H1 (cell line): Measurements from ENCODE around the gene TENT5A. TPM values are rescaled to one million over a fixed set of nuclear protein-coding genes. Genes with fewer than 3 reads are reported as not detected.

Experiments
- CTCF ChIA-PET: fragments of 300-600 bp; sonication (Branson Sonifier 250); formaldehyde crosslinking; loops from one replicate; lab custom pipeline; 2021; ENCODE audit not compliant: partially characterized antibody; lab: Charles Lee
- POLR2A ChIA-PET: fragments of 300-600 bp; sonication (Branson Sonifier 250); formaldehyde crosslinking; loops from one replicate; lab custom pipeline; 2021; ENCODE audit warnings: inconsistent platforms; ENCODE audit not compliant: partially characterized antibody; lab: Charles Lee
- DNase-seq, 2 experiments: peaks; one replicate each; pipeline versions ENCODE4 v3.0.0 to v3.0.0-alpha.2; 2010 to 2022; ENCODE audit warnings: low spot score in 2 of 2, low read depth in 1 of 2, mixed read lengths in 1 of 2
- FAIRE-seq: peaks from 2 replicates; lab custom pipeline; 2011; peaks lifted over from hg19 to GRCh38; lab: Jason Lieb, UNC
- H2AFZ ChIP-seq: 2 replicates; pipeline ENCODE4 v1.8.1; 2012; ENCODE audit warnings: low read length, inconsistent platforms
- H2AK5ac ChIP-seq: 2 replicates; pipeline ENCODE4 v1.6.1; 2013; ENCODE audit warnings: low read depth, low read length
- H2BK120ac ChIP-seq: replicated peaks from 2 replicates; pipeline ENCODE3; 2013; ENCODE audit warnings: low read depth, low read length, inconsistent platforms
- H2BK12ac ChIP-seq: 2 replicates; pipeline ENCODE4 v1.6.1; 2013; ENCODE audit warnings: low read depth, low read length
- H2BK15ac ChIP-seq: 2 replicates; pipeline ENCODE4 v1.6.1; 2013; ENCODE audit warnings: low read length
- H2BK20ac ChIP-seq: 2 replicates; pipeline ENCODE4 v1.6.1; 2013; ENCODE audit warnings: low read length
- H2BK5ac ChIP-seq: 2 replicates; pipeline ENCODE4 v1.6.1; 2013; ENCODE audit warnings: low read depth, low read length
- H3K14ac ChIP-seq: 2 replicates; pipeline ENCODE4 v1.6.1; 2013; ENCODE audit warnings: inconsistent platforms; ENCODE audit not compliant: insufficient read length
- H3K18ac ChIP-seq: 2 replicates; pipeline ENCODE4 v1.6.1; 2013; ENCODE audit warnings: low read length; ENCODE audit errors: extremely low read depth
- H3K23ac ChIP-seq: 2 replicates; pipeline ENCODE4 v1.6.1; 2013; ENCODE audit warnings: inconsistent platforms; ENCODE audit not compliant: insufficient read length
- H3K23me2 ChIP-seq: 2 replicates; pipeline ENCODE4 v1.6.1; 2013; ENCODE audit warnings: low read depth, low read length
- H3K27ac ChIP-seq: 2 replicates; pipeline ENCODE4 v1.6.1; 2011; ENCODE audit warnings: low read depth, low read length, inconsistent platforms
- H3K27me3 ChIP-seq, 4 experiments: replicated peaks in 1 of 4; 1 replicate in 1 of 4; 2 replicates in 3 of 4; pipeline versions ENCODE4 v1.6.1 to v1.8.1; 2011 to 2013; ENCODE audit warnings: low read length in 3 of 4, mild to moderate bottlenecking in 3 of 4, inconsistent platforms in 2 of 4, mixed read lengths in 2 of 4, moderate library complexity in 1 of 4; ENCODE audit not compliant: control insufficient read depth in 3 of 4, insufficient read depth in 3 of 4; ENCODE audit errors: extremely low read depth in 1 of 4
- H3K36me3 ChIP-seq, 4 experiments: 2 replicates each; pipeline versions ENCODE4 v1.6.1 to v1.8.1; 2011 to 2013; ENCODE audit warnings: mild to moderate bottlenecking in 4 of 4, low read length in 3 of 4, moderate library complexity in 2 of 4, control low read depth in 1 of 4, inconsistent platforms in 1 of 4; ENCODE audit not compliant: insufficient read depth in 4 of 4, control insufficient read depth in 2 of 4
- H3K4ac ChIP-seq: replicated peaks from 2 replicates; pipeline ENCODE3; 2013; ENCODE audit warnings: low read length, low read depth, mixed read lengths, inconsistent platforms; ENCODE audit not compliant: insufficient read length
- H3K4me1 ChIP-seq, 4 experiments: replicated peaks in 1 of 4; 1 replicate in 1 of 4; 2 replicates in 3 of 4; pipeline versions ENCODE4 v1.6.1 to v1.8.1; 2011 to 2013; ENCODE audit warnings: low read length in 3 of 4, inconsistent platforms in 2 of 4, mixed read lengths in 1 of 4; ENCODE audit not compliant: insufficient read depth in 4 of 4, control insufficient read depth in 3 of 4
- H3K4me2 ChIP-seq, 2 experiments: 2 replicates each; pipeline versions ENCODE4 v1.6.1 to v1.8.1; 2011 to 2013; ENCODE audit warnings: low read depth in 2 of 2, low read length in 2 of 2, control low read depth in 1 of 2, inconsistent platforms in 1 of 2, mild to moderate bottlenecking in 1 of 2; ENCODE audit not compliant: insufficient read depth in 1 of 2
- H3K4me3 ChIP-seq, 4 experiments: fragments of 200-600, 300-600 bp in 1 of 4; sonication (generic), shearing (Covaris generic), sonication (Bioruptor Twin) in 1 of 4; 2 replicates each; pipeline versions ENCODE4 v1.5.1 to v1.8.1; 2011 to 2016; ENCODE audit warnings: low read length in 4 of 4, low read depth in 3 of 4, control low read depth in 2 of 4, inconsistent platforms in 2 of 4, mild to moderate bottlenecking in 2 of 4, mixed read lengths in 1 of 4, moderate library complexity in 1 of 4; ENCODE audit not compliant: insufficient read depth in 2 of 4; ENCODE audit errors: extremely low read depth in 1 of 4
- H3K56ac ChIP-seq: replicated peaks from 2 replicates; pipeline ENCODE3; 2013; ENCODE audit warnings: low read depth, mild to moderate bottlenecking, mixed read lengths, low read length, inconsistent platforms; ENCODE audit not compliant: insufficient read length
- H3K79me1 ChIP-seq: 2 replicates; pipeline ENCODE4 v1.6.1; 2013; ENCODE audit warnings: low read depth, low read length, control low read depth
- H3K79me2 ChIP-seq, 2 experiments: 2 replicates each; pipeline versions ENCODE4 v1.6.1 to v1.8.1; 2012 to 2013; ENCODE audit warnings: low read length in 2 of 2, mild to moderate bottlenecking in 2 of 2, inconsistent platforms in 1 of 2; ENCODE audit not compliant: insufficient read depth in 2 of 2, control insufficient read depth in 1 of 2
- H3K9ac ChIP-seq, 4 experiments: replicated peaks in 1 of 4; 1 replicate in 1 of 4; 2 replicates in 3 of 4; pipeline versions ENCODE4 v1.6.1 to v1.8.1; 2011 to 2013; ENCODE audit warnings: low read depth in 3 of 4, low read length in 3 of 4, control low read depth in 2 of 4, mild to moderate bottlenecking in 2 of 4, moderate library complexity in 2 of 4, inconsistent platforms in 1 of 4; ENCODE audit errors: extremely low read depth in 1 of 4
- H3K9me3 ChIP-seq, 2 experiments: 2 replicates each; pipeline versions ENCODE4 v1.6.1 to v1.8.1; 2012 to 2013; ENCODE audit warnings: mild to moderate bottlenecking in 2 of 2, moderate library complexity in 2 of 2, control low read depth in 1 of 2, inconsistent platforms in 1 of 2, low read depth in 1 of 2, low read length in 1 of 2, mixed read lengths in 1 of 2; ENCODE audit not compliant: insufficient read depth in 2 of 2
- H4K20me1 ChIP-seq, 2 experiments: replicated peaks in 1 of 2; 2 replicates each; pipeline versions ENCODE3 to v1.8.1; 2011 to 2013; ENCODE audit warnings: inconsistent platforms in 2 of 2, low read length in 2 of 2, mild to moderate bottlenecking in 1 of 2; ENCODE audit not compliant: insufficient read depth in 2 of 2, control insufficient read depth in 1 of 2
- H4K5ac ChIP-seq: 2 replicates; pipeline ENCODE4 v1.6.1; 2013; ENCODE audit warnings: low read length, low read depth, mixed read lengths, inconsistent platforms; ENCODE audit not compliant: insufficient read length
- H4K8ac ChIP-seq: 2 replicates; pipeline ENCODE4 v1.8.0; 2013; ENCODE audit warnings: mild to moderate bottlenecking, moderate library complexity, low read length, inconsistent platforms; ENCODE audit not compliant: insufficient read depth; ENCODE audit errors: extremely low read depth
- H4K91ac ChIP-seq: replicated peaks from 2 replicates; pipeline ENCODE3; 2013; ENCODE audit warnings: low read length, mixed read lengths, inconsistent platforms; ENCODE audit not compliant: insufficient read length
- EGR1 ChIP-seq: IDR thresholded peaks from 2 replicates; pipeline ENCODE4 v1.6.1; 2011; ENCODE audit warnings: low read depth, low read length, borderline replicate concordance
- SIX5 ChIP-seq: IDR thresholded peaks from 2 replicates; pipeline ENCODE4 v1.6.1; 2011; ENCODE audit warnings: mild to moderate bottlenecking, low read depth, low read length
- WGBS, 2 experiments: shearing (Covaris generic) in 1 of 2; methylation state at CpG; one replicate each; pipeline versions ENCODE4 v1.1.6 to v1.1.7; 2013 to 2015; ENCODE audit warnings: low lambda C conversion rate in 2 of 2, mixed read lengths in 2 of 2, inconsistent platforms in 1 of 2, low coverage in 1 of 2, missing lambda C conversion rate in 1 of 2; ENCODE audit not compliant: insufficient replicate concordance in 2 of 2, insufficient coverage in 1 of 2, insufficient read length in 1 of 2; ENCODE audit errors: extremely low coverage in 1 of 2, missing lambda C conversion rate in 1 of 2; 5-methylcytosine and 5-hydroxymethylcytosine counted together
- polyA plus RNA-seq, 7 experiments: library from polyadenylated mRNA; depleted of rRNA in 3 of 7; stranded (reverse) in 5 of 7; unstranded in 2 of 7; fragments of >200 nt in 5 of 7; fragments of 200-250 nt in 2 of 7; gene quantifications; 1 replicate in 5 of 7; 2 replicates in 1 of 7; 4 replicates in 1 of 7; pipeline versions ENCODE4 v1.2.1 to v1.2.3, GENCODE V29; 2011 to 2013; ENCODE audit warnings: missing spikeins in 2 of 7, mixed read lengths in 2 of 7
- total RNA-seq: library from RNA; stranded (reverse); fragmentation: NEBNext Ultra II Directional; extraction: Animal tissue kit (Norgen Biotek cat#: 25700); gene quantifications from 2 replicates; pipeline ENCODE4 v1.2.1, GENCODE V29; 2021

The TENT5A gene
- total and polyA plus RNA-seq, 2 of the 8 experiments (the other 6 are each of a cell fraction or from before 2014, with no cell fraction given): 0.91 to 2.9 TPM

DNA sequence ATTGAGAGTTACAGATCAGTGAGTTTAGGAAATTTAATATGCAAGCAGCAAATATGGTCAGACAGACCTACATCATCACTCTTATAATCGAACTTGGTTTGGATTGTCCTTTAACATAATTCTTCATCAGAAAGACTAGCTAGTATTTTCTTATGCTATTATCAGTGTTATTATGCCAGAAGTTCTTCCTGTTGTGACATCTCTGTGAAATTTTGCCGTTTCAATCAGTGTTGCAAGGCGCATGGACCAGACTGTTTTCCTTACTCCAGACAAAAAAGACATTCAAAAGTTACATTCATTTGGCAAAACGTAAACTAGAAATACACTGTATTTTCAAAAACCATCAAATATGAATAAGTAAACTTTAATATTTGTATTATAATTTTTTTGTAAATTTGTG lies 5.7 kb upstream of the TENT5A start:
- H3K27me3 ChIP-seq: peaks cover 0 to 7% (median under 1%) of the 10 kb centered on the region in 4 experiments; a peak in 2 of 7 replicates
- ChIA-PET CTCF (interaction anchor here (0.8 kb wide), 1 partner anchor 608 kb away, joined by 3 read pairs; no protein-coding TSS in a partner anchor), POLR2A (no interaction called here)
- H3K9ac ChIP-seq: no peak overlapping the region
- no peak overlapping the region for H3K27ac ChIP-seq
- H3K18ac ChIP-seq: no peak overlapping the region
- no peak overlapping the region for H2BK20ac ChIP-seq
- no peaks in the 10 kb centered on the region for H4K20me1 ChIP-seq
- no peak overlapping the region for H3K4me2 ChIP-seq
- H2AK5ac ChIP-seq: no peak overlapping the region
- H3K36me3 ChIP-seq: no peaks in the 10 kb centered on the region
- 87% methylated on average over 4 of the region's 4 CpGs; no CpG with 5 or more reads in 1 of the 2 experiments for WGBS, 2 experiments
- FAIRE-seq (no peak), DNase-seq (no peak)
- H3K23me2 ChIP-seq: peaks cover 2% of the 10 kb centered on the region; the same call in 1 of the 2 replicates
- TF ChIP-seq EGR1: no peak
- no peak for TF ChIP-seq SIX5
- no peak overlapping the region for H2BK15ac ChIP-seq
- H2BK120ac ChIP-seq: no peak overlapping the region
- H2AFZ ChIP-seq: no peak overlapping the region
- no peak overlapping the region for H2BK5ac ChIP-seq
- H2BK12ac ChIP-seq: no peak overlapping the region
- no peak overlapping the region for H4K91ac ChIP-seq
- H3K14ac ChIP-seq: no peak overlapping the region
- H3K79me1 ChIP-seq: no peaks in the 10 kb centered on the region
- H4K5ac ChIP-seq: no peak overlapping the region
- H3K4me1 ChIP-seq: peaks cover 2 to 4% (median 3%) of the 10 kb centered on the region in 4 experiments; a peak in 2 of 7 replicates
- no peaks in the 10 kb centered on the region for H3K9me3 ChIP-seq
- H3K79me2 ChIP-seq: no peaks in the 10 kb centered on the region
- H3K4me3 ChIP-seq: no peak overlapping the region
- no peak overlapping the region for H4K8ac ChIP-seq
- H3K4ac ChIP-seq: no peak overlapping the region
- H3K56ac ChIP-seq: no peak overlapping the region
- no peak overlapping the region for H3K23ac ChIP-seq
